ENCODE results near the gene RALY. TPM values are rescaled to one million over a fixed set of nuclear protein-coding genes. Genes with fewer than 3 reads are reported as not detected.

RALY gene
- total RNA-seq, 1 experiment from 2014 or later, result 275 TPM

GRCh38 chr20:33995053-33995831 is 1.5 kb downstream of the RALY start:
- H3K27me3 Mint-ChIP-seq (ENCODE audit: unreplicated experiment), result no peaks in the 10 kb centered on the region
- TF ChIP-seq CTCF (IDR thresholded peaks at IDR 0.05; ENCODE audit: unreplicated experiment), result no peak
- peak overlapping the region; percentile 82 for H3K4me3 Mint-ChIP-seq (ENCODE audit: low read depth, unreplicated experiment)
- DNase-seq, result no peak
- H3K27ac Mint-ChIP-seq (ENCODE audit: unreplicated experiment), result peak overlapping the region; percentile 82
- peaks cover 64% of the 10 kb centered on the region for H3K4me1 Mint-ChIP-seq (ENCODE audit: low read depth, unreplicated experiment)
- BruUV-seq (replicated peaks), result TSS peak; percentile 58
- CTCF ChIA-PET, result interaction anchor here (0.6 to 2.0 kb wide), 2 partner anchors 27 to 1200 kb away, joined by 3 to 4 read pairs; no protein-coding TSS in a partner anchor
- H3K9me3 Mint-ChIP-seq (ENCODE audit: low read depth, unreplicated experiment), result no peaks in the 10 kb centered on the region
- H3K36me3 Mint-ChIP-seq (ENCODE audit: insufficient read depth, unreplicated experiment), result peaks cover 58% of the 10 kb centered on the region
- intact Hi-C loops (cut with micrococcal nuclease; ENCODE audit: unreplicated experiment), result no loop called here

GRCh38 chr20:33999025-33999649 is 5.4 kb downstream of the RALY start:
- no peak overlapping the region for H3K27ac Mint-ChIP-seq (ENCODE audit: unreplicated experiment)
- DNase-seq, result no peak

GRCh38 chr20:34001378-34001777 is 7.7 kb downstream of the RALY start:
- no peaks in the 10 kb centered on the region for H3K9me3 Mint-ChIP-seq (ENCODE audit: low read depth, unreplicated experiment)
- CTCF ChIA-PET, result interaction anchor here (0.5 to 0.8 kb wide), 3 partner anchors 8 to 98 kb away, joined by 3 read pairs; no protein-coding TSS in a partner anchor
- no peak for TF ChIP-seq CTCF (IDR thresholded peaks at IDR 0.05; ENCODE audit: unreplicated experiment)
- no peak overlapping the region for H3K4me3 Mint-ChIP-seq (ENCODE audit: low read depth, unreplicated experiment)
- H3K4me1 Mint-ChIP-seq (ENCODE audit: low read depth, unreplicated experiment), result peaks cover 80% of the 10 kb centered on the region
- intact Hi-C loops (cut with micrococcal nuclease; ENCODE audit: unreplicated experiment), result loop anchor here (5.0 kb wide), 1 partner anchor 66 kb away; no protein-coding TSS in a partner anchor
- peaks cover 12% of the 10 kb centered on the region for H3K36me3 Mint-ChIP-seq (ENCODE audit: insufficient read depth, unreplicated experiment)
- no peak overlapping the region for H3K27ac Mint-ChIP-seq (ENCODE audit: unreplicated experiment)
- DNase-seq, result no peak
- H3K27me3 Mint-ChIP-seq (ENCODE audit: unreplicated experiment), result no peaks in the 10 kb centered on the region
- no TSS peak for BruUV-seq (replicated peaks)

More at GRCh38 chr20:33999025-33999649, 5.4 kb downstream of the RALY start:
- Mint-ChIP-seq H3K4me1 (ENCODE audit: low read depth, unreplicated experiment) (peaks cover 76% of the 10 kb centered on the region), H3K27me3 (ENCODE audit: unreplicated experiment) (no peaks in the 10 kb centered on the region), H3K4me3 (ENCODE audit: low read depth, unreplicated experiment) (no peak overlapping the region), H3K36me3 (ENCODE audit: insufficient read depth, unreplicated experiment) (peaks cover 31% of the 10 kb centered on the region), H3K9me3 (ENCODE audit: low read depth, unreplicated experiment) (no peaks in the 10 kb centered on the region)
- intact Hi-C loops (cut with micrococcal nuclease; ENCODE audit: unreplicated experiment), result no loop called here
- CTCF ChIA-PET, result interaction anchor here (1.2 kb wide), 1 partner anchor 11 kb away, joined by 4 read pairs; no protein-coding TSS in a partner anchor
- BruUV-seq (replicated peaks), result no TSS peak
- no peak for TF ChIP-seq CTCF (IDR thresholded peaks at IDR 0.05; ENCODE audit: unreplicated experiment)

GRCh38 chr20:34004227-34004626 is 10.5 kb downstream of the RALY start:
- Mint-ChIP-seq H3K27ac (ENCODE audit: unreplicated experiment) (no peak overlapping the region), H3K36me3 (ENCODE audit: insufficient read depth, unreplicated experiment) (peaks cover 17% of the 10 kb centered on the region), H3K4me1 (ENCODE audit: low read depth, unreplicated experiment) (peaks cover 68% of the 10 kb centered on the region), H3K9me3 (ENCODE audit: low read depth, unreplicated experiment) (no peaks in the 10 kb centered on the region), H3K27me3 (ENCODE audit: unreplicated experiment) (no peaks in the 10 kb centered on the region), H3K4me3 (ENCODE audit: low read depth, unreplicated experiment) (no peak overlapping the region)
- BruUV-seq (replicated peaks), result no TSS peak
- DNase-seq, result no peak
- CTCF ChIA-PET, result interaction anchor here (0.6 to 1.0 kb wide), 2 partner anchors 11 to 1910 kb away, joined by 5 to 7 read pairs; no protein-coding TSS in a partner anchor
- intact Hi-C loops (cut with micrococcal nuclease; ENCODE audit: unreplicated experiment), result loop anchor here (5.0 kb wide), 1 partner anchor 63 kb away; no protein-coding TSS in a partner anchor
- TF ChIP-seq CTCF (IDR thresholded peaks at IDR 0.05; ENCODE audit: unreplicated experiment), result no peak

Measured in Calu3 (cell line).